ENCODE measurements around the gene ANKRD23. TPM values are rescaled to one million over a fixed set of nuclear protein-coding genes. Genes with fewer than 3 reads are reported as not detected.
A peak's percentile ranks its signal among the peaks of the same experiment; 100 is the strongest.

Gene ANKRD23
- total RNA-seq, result 1.8 and 2.0 TPM in 2 replicates
- 4.4 and 4.7 TPM in 2 replicates for polyA plus RNA-seq

DNA sequence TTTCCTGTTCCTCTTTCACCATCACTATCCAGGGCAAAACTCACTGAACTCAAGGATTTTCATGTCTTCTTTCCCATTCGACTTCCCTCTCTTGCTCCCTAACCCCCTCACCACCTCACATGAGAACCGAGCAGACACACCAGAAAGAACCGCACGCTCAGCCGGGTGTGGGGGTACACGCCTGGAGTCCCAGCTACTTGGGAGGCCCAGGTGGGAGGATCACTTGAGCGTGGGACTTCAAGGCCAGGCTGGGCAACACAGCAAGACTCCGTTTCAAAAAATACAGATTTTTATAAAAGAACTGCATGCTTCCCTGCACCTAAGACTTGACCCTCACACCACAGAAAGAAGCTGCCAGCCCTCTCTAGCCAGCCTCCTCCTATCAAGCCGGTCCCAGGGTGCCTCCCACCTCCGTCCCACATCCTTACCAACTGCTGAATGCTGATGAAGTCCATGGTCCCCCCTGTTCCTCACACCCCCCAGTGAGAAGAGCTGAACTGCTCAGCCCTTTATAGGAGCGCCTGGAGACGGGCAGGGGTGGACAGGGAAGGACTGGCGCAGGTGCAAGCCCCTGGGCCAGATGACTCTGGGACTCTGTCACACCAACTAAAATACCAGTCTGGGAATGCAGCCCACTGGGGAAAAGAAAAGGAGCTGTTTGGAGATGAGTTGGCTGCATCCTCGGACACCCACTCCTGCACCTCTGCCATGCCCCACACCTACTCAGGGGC, at the start of gene ANKRD23:
ANKRD23 (minus strand) TSS at position 484 of the 731 bp plus-strand sequence; CDS start at position 455, 29 bp downstream.
- TF ChIP-seq EZH2 (IDR thresholded peaks at IDR 0.05; ENCODE audit: borderline replicate concordance), result no peak
- TF ChIP-seq, protein P1, sequence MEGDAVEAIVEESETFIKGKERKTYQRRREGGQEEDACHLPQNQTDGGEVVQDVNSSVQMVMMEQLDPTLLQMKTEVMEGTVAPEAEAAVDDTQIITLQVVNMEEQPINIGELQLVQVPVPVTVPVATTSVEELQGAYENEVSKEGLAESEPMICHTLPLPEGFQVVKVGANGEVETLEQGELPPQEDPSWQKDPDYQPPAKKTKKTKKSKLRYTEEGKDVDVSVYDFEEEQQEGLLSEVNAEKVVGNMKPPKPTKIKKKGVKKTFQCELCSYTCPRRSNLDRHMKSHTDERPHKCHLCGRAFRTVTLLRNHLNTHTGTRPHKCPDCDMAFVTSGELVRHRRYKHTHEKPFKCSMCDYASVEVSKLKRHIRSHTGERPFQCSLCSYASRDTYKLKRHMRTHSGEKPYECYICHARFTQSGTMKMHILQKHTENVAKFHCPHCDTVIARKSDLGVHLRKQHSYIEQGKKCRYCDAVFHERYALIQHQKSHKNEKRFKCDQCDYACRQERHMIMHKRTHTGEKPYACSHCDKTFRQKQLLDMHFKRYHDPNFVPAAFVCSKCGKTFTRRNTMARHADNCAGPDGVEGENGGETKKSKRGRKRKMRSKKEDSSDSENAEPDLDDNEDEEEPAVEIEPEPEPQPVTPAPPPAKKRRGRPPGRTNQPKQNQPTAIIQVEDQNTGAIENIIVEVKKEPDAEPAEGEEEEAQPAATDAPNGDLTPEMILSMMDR (IDR thresholded peaks at IDR 0.05; ENCODE audit: poor library complexity), result no peak
- TF ChIP-seq EZH2phosphoT487 (IDR thresholded peaks at IDR 0.05; ENCODE audit: low read depth, severe bottlenecking, unreplicated experiment), result no peak
- Histone ChIP-seq H4K20me1 (ENCODE audit: insufficient read depth, poor library complexity, severe bottlenecking) (no peaks in the 10 kb centered on the region), H3K9me2 (replicated peaks; ENCODE audit: insufficient read depth) (no peaks in the 10 kb centered on the region), H3K36me3 (replicated peaks; ENCODE audit: insufficient read depth, low read depth) (no peaks in the 10 kb centered on the region), H3K4me1 (ENCODE audit: insufficient read depth) (no peaks in the 10 kb centered on the region), H3K27ac (no peak within 1 kb of the TSS), H3K9me3 (ENCODE audit: low read depth) (no peaks in the 10 kb centered on the region), H3K27me3 (no peaks in the 10 kb centered on the region), H2AFZ (no peak within 1 kb of the TSS), H3K4me2 (no peak within 1 kb of the TSS), H3K4me3 (no peak within 1 kb of the TSS), H3K79me2 (no peaks in the 10 kb centered on the region)
- DNase-seq (ENCODE audit: low spot score), result no peak
- WGBS (ENCODE audit: low lambda C conversion rate, missing lambda C conversion rate), result 96% methylated on average over 14 of the region's 14 CpGs

DNA sequence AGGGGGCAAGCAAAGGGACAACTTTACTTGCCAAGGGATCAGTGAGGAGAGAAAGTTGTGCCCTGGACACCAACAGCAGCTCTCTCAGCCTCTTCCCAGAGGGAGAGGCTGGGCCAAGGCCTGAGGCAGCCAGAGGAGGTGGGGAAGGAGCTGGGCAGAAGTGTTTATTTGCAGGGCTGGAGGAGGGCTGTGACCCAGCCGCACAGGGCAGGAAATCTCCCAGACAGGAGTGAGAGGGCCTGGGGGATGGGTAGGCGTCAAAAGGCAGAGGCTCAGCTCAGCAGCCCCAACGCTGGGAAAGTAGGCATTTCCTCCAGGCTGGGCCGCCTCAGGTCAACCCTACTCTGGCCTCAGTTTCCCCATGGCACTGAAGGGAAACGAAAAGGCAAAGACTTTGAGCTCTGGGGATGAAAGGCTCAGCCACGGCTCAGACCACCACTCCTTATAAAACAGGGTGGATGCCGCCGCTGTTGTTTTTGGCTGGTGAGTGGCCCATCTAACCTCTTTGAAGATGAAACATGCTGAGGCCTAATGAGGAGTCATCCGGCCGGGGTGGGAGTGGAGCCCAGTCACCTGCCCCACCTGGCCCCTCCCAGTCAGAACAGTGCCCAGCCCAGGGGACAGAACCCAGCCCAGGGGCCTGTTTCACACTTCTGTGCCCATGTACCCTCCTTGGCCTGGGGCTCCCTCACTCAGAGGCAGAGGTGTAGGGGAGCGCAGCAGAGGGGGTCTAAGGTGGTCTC, 47.9 kb upstream of the ANKRD23 start:
- WGBS (ENCODE audit: low lambda C conversion rate, missing lambda C conversion rate), result 53% methylated on average over 11 of the region's 11 CpGs
- H3K27me3 ChIP-seq, result no peaks in the 10 kb centered on the region
- no peaks in the 10 kb centered on the region for H4K20me1 ChIP-seq (ENCODE audit: insufficient read depth, poor library complexity, severe bottlenecking)
- no peak for DNase-seq (ENCODE audit: low spot score)
- H2AFZ ChIP-seq, result no peak overlapping the region
- no peaks in the 10 kb centered on the region for H3K9me2 ChIP-seq (replicated peaks; ENCODE audit: insufficient read depth)
- TF ChIP-seq EZH2phosphoT487 (IDR thresholded peaks at IDR 0.05; ENCODE audit: low read depth, severe bottlenecking, unreplicated experiment) (no peak), EZH2 (IDR thresholded peaks at IDR 0.05; ENCODE audit: borderline replicate concordance) (no peak)
- TF ChIP-seq, protein P1 (IDR thresholded peaks at IDR 0.05; ENCODE audit: poor library complexity), result no peak
- peak overlapping the region; percentile 51 for H3K27ac ChIP-seq
- H3K4me1 ChIP-seq (ENCODE audit: insufficient read depth), result peaks cover 64% of the 10 kb centered on the region
- no peak overlapping the region for H3K4me3 ChIP-seq
- H3K36me3 ChIP-seq (replicated peaks; ENCODE audit: insufficient read depth, low read depth), result no peaks in the 10 kb centered on the region
- H3K4me2 ChIP-seq, result no peak overlapping the region
- H3K9me3 ChIP-seq (ENCODE audit: low read depth), result no peaks in the 10 kb centered on the region
- H3K79me2 ChIP-seq, result no peaks in the 10 kb centered on the region

DNA sequence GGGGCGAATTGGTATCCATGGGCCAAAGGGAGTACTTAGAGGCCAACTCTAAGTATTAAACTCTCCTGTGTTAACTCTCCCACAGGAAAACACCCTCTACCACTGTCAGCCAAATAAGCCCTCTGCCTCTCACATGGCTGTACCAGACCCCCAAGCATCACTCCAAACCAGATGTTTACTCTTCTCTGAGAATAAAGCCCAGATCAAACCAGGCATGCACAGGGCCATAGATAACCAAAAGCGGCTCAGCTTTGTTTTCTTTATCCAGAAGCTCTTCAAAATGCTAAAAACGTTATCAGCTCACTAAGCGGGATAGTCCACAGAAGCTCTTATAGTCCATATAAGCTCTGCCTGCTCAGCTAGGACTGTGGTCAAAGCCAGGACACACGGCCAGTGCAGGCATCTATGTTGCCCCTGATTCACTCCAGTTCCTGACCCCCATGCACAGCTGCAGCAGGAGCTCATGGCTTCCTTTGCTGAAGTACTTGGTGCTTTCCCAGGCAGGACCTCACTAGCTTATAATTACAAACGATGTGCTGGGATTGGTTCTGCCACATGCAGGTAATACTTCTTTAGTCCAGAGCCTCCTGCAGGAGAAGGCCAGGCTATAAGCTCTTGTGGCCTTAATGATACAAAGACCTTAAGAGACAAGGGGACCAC, 47.0 kb upstream of the ANKRD23 start:
- Histone ChIP-seq H3K27ac (no peak overlapping the region), H3K4me2 (no peak overlapping the region)
- TF ChIP-seq EZH2phosphoT487 (IDR thresholded peaks at IDR 0.05; ENCODE audit: low read depth, severe bottlenecking, unreplicated experiment), result no peak
- TF ChIP-seq, protein P1 (IDR thresholded peaks at IDR 0.05; ENCODE audit: poor library complexity), result no peak
- TF ChIP-seq EZH2 (IDR thresholded peaks at IDR 0.05; ENCODE audit: borderline replicate concordance), result no peak

More for the DNA sequence above, 47.0 kb upstream of the ANKRD23 start:
- no peaks in the 10 kb centered on the region for H3K9me2 ChIP-seq (replicated peaks; ENCODE audit: insufficient read depth)
- 45% methylated on average over 6 of the region's 6 CpGs for WGBS (ENCODE audit: low lambda C conversion rate, missing lambda C conversion rate)
- DNase-seq (ENCODE audit: low spot score), result no peak
- H4K20me1 ChIP-seq (ENCODE audit: insufficient read depth, poor library complexity, severe bottlenecking), result no peaks in the 10 kb centered on the region
- H3K9me3 ChIP-seq (ENCODE audit: low read depth), result no peaks in the 10 kb centered on the region
- H3K79me2 ChIP-seq, result no peaks in the 10 kb centered on the region
- H3K36me3 ChIP-seq (replicated peaks; ENCODE audit: insufficient read depth, low read depth), result no peaks in the 10 kb centered on the region
- no peaks in the 10 kb centered on the region for H3K27me3 ChIP-seq
- no peak overlapping the region for H3K4me3 ChIP-seq
- H2AFZ ChIP-seq, result no peak overlapping the region
- H3K4me1 ChIP-seq (ENCODE audit: insufficient read depth), result peaks cover 56% of the 10 kb centered on the region

All from hepatocyte (in vitro differentiated cells).